H1 (cell line): Measurements from ENCODE around the gene ZBTB48.

Source experiments
- CTCF ChIP-seq, 3 experiments: IDR thresholded peaks; 1 replicate in 2 of 3; 2 replicates in 1 of 3; pipeline versions ENCODE4 v1.5.1 to v1.6.1; 2011; ENCODE audit warnings: low read length in 3 of 3, mild to moderate bottlenecking in 3 of 3, inconsistent platforms in 2 of 3, low read depth in 1 of 3, moderate library complexity in 1 of 3; ENCODE audit not compliant: insufficient read depth in 1 of 3; ENCODE audit errors: control extremely low read depth in 1 of 3
- EZH2 ChIP-seq: fragments of 200-600 bp; sonication (generic); IDR thresholded peaks from 2 replicates; pipeline ENCODE4 v1.7.1; 2012; ENCODE audit warnings: low read depth, mild to moderate bottlenecking, moderate library complexity, low read length, inconsistent platforms; ENCODE audit not compliant: severe bottlenecking
- SIN3A ChIP-seq, 2 experiments: IDR thresholded peaks in 1 of 2; conservative IDR thresholded peaks in 1 of 2; 2 replicates each; pipeline ENCODE4 v1.6.1; 2011 to 2012; ENCODE audit warnings: low read length in 2 of 2, improper control_type of control experiment in 1 of 2, low read depth in 1 of 2, mild to moderate bottlenecking in 1 of 2
- YY1 ChIP-seq: IDR thresholded peaks from 2 replicates; pipeline ENCODE4 v1.6.1; 2011; ENCODE audit warnings: low read depth, mild to moderate bottlenecking, low read length
- ZNF274 ChIP-seq: IDR thresholded peaks from 2 replicates; pipeline ENCODE4 v1.7.0; 2012; ENCODE audit warnings: low read length, borderline replicate concordance; ENCODE audit errors: extremely low read depth

- TF ChIP-seq CTCF (IDR thresholded peaks at IDR 0.05; ENCODE audit: control extremely low read depth in 1 of 3, insufficient read depth in 1 of 3, low read depth in 1 of 3, low read length in 3 of 3) (no peak), SIN3A (conservative IDR thresholded peaks at IDR 0.05 in 1 of 2, IDR thresholded peaks at IDR 0.05 in 1 of 2; ENCODE audit: low read depth in 1 of 2, low read length in 2 of 2) (no peak), YY1 (no peak), ZNF274 (no peak), EZH2 (no peak)
Observed at GRCh38 chr1:6535214-6535613, 44.6 kb upstream of the ZBTB48 start.
